GM19023 (cell line): ENCODE data around the gene DSE.

Experiments
- ATAC-seq: cut with Tn5 transposase; IDR thresholded peaks from one replicate; pipeline ENCODE4 v1.9.1; 2021; ENCODE audit warnings: mild to moderate bottlenecking, moderate library complexity; ENCODE audit not compliant: unreplicated experiment

The DSE gene

DNA sequence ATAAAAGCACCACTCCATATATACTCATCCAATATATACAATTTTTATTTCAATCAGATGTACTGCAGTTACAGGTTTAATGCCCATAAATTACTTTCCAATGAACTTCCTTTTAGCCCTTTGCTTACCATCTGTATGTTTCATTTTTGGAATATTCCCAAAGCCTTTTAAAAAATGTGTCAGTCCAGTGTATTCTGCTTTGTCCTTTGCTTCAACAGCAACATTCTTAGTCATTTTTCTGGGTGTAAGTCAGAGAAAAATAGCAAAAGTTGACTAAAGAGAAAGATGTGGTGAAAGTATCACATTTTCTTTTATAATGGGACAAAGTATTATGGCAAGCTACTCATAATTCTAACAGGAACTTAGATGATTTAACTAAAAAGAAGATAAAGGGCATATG, 15.2 kb downstream of the DSE start:
- no peak for ATAC-seq

DNA sequence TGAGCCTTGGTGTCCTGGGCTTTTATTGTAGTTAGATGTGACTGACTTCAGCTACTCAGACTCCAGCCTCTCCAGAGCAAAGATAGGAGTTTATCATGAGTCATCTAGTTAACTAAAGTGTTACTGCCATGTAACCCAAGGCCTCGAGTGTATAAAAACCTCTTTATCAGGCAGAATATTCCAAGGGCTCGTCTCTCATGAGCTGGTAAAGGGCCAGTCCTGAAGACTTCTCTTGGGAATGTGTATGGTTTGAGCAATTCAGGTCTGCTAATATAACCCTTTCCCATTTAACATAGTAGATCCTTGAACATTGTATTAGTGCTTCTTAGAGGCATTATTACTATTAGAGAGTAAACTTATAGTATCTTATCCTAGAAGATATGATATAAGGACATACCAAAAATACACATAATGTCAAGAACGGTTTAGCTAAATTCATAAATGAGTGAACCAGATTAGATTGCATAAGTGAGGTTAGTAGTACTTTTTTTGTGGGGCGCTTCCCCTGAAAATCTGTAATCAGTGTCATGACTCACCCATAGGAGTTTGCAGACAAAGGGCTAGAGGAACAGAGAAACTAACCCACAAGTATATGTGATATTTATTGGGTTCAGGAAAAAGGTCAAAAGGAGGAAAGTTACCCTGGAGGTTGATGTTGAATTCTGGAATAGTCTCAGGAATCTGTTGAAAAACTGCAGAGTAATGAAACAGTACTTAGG, 16.0 kb downstream of the DSE start:
- ATAC-seq = no peak

DNA sequence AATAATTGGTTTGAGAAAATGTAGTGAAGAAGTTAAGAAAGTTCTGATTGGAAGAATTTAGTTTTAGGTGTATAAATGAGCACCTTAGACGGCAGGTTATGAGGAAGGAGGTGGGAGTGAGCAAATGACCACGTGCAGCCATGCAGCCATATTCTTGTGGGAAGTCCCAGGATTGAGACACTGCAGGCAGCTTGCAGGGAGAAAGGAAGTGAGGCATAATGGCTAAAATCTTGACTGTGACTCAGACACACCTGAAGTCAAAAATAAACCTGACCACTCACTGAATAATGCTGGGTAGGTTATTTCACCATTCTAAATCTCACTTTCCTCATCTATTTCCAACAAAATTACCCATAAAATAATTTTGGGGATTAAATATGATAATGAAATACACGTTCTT, 16.6 kb downstream of the DSE start:
- peak; percentile 68 for ATAC-seq

DNA sequence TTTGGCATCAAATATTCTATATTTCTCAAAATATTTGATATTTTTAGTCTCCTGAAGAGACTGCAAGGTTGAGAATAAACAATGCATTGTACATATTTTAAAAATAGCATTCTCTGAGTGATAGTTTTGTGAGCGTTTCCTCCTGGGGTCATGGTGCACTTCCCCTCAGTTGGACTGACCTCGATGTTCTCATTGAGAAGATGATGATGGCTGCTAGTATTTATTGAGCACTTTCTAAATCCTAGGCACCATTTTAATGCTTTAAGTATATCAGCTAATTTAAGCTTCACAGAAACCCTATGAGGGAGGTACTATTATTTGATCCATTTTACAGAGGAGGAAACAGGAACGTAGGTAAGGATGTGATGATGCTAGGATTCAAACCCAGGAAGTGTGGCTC, 18.2 kb downstream of the DSE start:
- ATAC-seq = no peak

DNA sequence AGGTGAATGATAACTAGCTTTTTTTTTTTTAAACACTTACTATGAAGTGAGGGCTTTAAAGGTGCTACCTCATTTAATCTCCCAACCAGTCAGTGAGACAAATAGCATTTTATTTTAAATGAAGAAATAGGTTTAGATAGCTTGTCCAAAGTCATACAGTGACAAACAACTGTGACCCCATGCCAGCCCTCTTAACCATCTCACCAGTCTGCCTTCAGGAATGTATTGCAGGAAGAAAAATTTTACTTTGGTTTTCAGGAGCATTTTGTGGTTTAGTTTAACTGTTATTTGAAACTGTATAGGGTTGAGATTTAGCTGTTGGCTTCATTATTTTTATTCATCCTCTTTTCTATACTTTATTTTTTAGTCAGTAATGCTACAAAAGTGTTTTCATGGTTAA, 18.6 kb downstream of the DSE start:
- ATAC-seq = no peak

DNA sequence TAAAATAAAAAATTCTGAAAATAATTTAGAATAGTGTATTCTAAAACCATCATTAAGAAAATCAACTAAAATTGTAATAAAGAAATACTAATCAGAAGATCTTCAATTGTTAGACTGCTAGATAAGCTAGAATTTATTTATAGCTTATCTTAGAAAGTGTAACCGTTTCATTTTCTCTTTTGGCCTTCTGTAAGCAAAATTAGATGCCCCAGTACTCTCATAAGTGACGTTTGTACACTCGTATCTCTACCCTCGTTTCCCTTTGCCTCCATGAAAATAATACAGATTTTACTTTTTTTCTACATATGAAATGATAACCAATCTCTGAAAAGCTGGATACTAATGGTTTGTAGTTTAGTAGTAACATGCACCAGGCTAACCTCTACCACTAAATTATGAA, 19.8 kb downstream of the DSE start:
- ATAC-seq = no peak

DNA sequence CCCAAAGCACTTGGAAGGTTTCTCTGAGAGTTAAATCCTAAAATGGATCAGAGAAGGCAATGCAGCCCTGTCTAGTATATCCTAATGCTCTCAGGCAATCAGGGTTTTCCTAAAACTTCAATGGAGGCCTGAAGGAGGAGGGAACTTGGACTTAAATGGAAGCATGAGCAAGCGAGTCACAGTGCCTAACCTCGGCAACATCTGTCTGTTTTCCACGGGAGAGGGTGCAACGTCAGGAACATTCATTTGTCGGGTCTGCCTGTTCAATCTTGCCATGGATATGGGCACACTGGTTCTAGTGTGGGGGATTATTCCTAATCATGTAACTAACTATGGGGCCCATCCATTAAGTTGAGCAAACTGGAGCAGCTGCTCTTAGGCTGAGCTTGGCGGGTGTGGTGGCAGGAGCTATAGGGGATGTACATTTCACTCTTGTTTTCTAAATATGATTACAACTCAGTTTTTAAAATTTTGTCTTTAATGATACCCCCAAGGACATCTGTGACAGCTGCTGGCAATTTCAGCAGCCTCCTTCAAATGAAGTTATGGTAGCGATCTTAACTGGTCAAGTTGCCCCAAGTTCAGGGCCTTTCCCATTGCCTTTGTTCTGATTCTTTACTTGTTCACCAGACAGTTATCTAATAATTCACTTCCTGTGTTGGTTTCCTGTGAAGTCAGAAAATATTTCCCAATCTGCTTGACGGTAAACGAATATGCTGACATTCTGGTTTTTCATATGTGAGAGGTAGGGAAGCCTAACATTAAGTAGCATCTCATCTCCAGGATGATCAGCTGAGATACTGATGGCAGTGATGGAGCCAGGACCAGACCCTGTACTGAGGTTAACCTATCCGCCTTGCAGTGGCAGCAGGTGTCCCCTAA, 21.6 kb downstream of the DSE start:
- ATAC-seq = peak; percentile 33

DNA sequence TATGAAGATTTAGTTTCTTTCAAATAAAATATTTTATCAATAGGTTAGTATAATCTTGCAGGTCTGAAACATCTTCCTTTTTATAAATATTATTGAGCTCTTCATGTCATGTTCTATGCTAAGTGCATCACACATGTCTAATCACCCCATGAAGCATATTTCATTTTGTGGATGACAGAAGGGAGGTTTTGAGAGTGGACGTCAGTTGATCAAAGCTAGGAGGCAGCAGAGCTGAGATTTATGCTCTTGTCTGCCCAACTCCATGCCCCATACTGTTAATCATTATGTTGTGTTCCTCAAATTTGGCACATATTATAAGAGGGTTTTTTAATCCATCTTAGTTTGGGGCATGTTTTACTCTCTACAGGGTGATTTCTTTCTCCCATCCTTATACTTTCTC, 22.7 kb downstream of the DSE start:
- ATAC-seq = no peak

DNA sequence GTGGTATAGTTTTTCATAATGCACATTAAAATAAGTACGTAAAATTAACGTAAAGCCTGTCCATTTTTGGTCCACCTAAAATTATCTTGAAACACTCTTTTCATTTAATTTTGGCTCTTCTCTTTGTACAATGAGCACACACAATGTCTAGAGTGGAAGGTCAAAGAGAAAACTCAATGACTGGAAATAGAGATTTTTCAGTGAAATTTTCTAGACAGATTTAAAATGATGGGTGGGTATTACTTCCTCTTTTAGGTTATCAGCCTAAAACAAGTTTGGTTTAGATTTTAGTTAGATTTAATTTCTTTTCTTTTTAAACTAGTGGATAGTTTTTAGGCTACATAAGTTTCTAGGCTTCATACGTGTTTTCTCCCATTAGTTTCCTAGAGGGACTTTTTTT, 24.9 kb downstream of the DSE start:
- no peak for ATAC-seq

DNA sequence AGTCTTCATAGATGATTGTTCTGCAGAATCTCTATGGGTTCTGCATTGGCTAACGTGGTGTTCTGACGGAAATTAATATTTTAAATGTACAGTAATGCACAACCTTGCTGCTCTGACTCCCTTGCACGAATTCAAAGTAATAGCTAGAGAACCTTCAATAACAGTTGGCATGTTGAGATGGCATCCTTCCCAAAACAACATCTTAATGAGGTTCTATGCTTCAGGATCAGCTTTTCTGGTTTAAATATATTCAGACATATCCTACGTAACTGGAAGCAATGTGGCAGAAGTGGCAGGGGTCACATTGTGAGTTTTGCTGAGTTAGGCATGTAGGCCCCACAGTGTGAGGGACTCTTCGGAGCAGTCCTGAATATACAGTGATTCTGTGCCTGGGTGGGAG, 25.7 kb downstream of the DSE start:
- no peak for ATAC-seq

DNA sequence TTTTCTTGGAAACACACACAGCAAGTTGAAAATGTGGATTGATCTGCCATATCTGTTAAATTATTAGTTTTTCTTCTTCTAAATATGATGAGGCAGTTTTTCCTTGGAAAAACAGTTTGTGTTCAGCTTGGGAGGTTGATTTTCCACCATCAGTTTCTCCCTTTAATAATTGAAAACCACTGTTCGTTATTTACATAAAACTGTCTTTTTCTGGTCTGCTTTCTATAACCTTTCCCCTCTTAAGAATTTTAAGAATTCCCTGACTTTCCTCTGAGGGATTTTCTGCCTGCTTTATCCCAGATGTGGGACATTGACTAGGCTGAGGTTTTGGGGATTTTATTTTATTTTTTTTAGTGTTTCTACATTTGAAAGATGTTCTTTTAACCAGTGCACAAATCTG, 27.2 kb downstream of the DSE start:
- no peak for ATAC-seq

DNA sequence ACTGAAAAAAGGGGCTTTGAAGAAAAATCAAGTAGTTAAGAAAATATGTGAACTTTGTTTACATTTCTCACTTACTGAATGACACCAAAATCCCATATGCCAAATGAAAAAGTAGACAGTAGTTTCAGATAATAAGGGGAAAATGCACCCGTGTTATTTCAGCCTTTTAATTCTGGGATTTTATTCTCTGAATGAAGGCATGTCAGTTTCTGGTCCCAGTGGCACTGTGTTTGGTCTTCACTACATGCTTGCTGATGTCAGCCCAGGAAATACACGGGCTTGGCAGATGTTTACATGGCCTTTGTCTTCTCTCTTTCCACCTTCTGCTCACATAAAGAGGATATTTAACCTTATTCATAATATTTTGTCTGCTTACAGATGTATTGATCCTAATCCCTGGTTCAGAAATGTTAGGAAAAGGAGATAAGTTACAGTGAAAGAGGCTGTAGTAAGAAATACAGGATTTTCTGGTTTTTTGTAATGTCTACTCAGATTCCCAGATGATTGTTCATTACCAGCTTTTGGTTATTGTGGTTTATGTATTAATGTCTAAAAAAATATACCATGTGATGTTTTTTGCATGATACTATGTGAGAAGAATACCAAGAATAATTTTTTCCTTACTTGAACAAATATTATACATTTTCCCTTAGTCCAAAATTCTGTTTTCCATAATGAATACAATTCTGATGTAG, 27.7 kb downstream of the DSE start:
- ATAC-seq = no peak

DNA sequence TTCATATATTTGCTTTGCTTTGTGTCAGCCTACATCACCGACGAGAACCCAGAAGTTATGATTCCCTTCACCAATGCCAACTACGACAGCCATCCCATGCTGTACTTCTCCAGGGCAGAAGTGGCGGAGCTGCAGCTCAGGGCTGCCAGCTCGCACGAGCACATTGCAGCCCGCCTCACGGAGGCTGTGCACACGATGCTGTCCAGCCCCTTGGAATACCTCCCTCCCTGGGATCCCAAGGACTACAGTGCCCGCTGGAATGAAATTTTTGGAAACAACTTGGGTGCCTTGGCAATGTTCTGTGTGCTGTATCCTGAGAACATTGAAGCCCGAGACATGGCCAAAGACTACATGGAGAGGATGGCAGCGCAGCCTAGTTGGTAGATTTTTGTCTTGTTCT, 28.5 kb downstream of the DSE start:
- no peak for ATAC-seq

DNA sequence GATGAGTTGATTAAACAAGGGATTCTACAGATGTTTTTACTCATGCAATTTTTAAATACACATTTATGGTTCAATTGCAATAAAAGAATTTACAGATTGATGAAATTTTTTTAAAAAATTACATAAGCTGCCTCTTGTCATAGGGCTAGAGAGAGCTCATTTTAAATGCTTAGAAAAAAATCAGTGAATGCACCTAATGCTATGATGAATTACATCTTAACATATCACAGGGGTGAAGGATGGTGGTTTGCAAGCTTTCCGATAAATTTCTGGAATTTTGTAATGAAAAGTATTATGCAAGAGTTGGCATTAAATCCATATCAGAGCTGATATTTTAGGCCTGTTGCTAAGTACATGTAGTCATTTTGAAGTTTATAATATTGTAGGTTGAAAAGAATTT, 29.6 kb downstream of the DSE start:
- ATAC-seq = no peak

DNA sequence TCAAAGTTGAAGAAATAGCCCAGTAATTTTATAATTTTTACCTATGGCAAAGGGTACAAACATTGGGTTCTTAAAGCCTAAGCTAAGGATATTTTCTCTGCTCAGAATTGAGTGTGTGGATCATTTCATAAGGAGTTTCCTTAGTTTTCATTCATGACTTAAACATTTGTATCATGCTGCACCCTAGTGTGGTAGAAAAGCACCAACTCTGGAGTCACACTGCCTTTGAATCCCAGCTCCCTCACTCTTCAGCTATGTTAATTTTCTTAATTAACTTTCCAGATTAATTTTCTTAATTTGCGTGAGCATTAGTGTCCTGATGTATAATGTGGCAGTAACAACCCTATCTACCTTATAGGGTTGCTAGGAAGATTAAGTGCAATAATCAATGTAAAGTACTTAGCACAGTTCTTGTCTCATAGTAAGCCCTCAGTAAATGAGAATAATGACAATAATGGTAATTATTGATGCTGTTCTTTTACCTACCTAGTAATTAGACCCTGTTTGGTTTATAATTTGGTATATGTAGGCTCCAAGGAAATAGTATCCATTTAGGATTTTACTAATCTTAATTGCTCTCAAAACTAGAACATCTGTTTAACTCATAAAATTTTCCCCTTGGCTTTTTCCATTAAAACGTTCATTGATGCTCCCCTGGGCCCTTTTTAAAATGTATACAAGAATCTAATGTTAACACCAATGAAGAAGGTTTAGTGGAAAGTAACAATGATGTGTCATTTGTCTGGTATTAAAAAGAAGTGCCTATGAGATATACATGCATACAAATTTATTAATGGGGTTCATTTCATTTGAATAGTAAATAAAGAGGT, 31.6 kb downstream of the DSE start:
- no peak for ATAC-seq

DNA sequence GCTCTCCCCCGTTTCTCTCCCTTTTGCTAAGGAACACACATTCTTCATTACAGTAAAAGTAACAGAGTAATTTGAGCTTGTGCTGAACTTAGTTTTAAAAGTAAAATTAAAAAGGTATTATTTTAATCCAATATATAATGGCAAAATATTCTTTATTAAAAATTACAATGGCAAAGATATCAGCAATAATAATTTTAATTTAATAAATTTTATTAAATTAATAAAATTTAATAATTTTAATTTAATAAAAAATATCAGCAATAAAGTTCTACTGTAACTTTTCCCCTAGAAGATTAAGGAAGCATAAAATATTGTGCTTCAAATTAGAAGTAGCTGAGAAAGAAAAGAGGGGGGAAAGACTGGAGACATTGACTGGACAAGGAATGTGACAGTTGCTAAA, 32.5 kb downstream of the DSE start:
- no peak for ATAC-seq

DNA sequence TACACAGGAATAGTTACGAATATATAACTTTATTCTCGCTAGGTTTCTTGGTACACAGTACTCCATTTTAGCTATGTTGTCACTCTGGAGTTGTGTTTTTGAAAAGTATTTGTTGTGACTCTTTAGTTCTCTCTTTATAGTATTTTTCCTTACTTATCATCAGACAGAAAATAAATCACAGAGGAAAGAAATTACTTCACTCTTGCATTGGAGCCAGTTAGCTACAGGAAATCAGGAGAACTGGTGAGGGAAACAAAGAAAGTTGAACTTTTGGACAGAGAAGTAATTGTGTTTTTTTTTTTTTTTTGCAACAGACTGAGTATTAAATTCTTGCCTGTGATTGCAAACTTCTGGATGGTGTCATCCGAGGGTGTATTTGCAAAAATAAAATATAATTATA, 33.9 kb downstream of the DSE start:
- ATAC-seq = no peak

DNA sequence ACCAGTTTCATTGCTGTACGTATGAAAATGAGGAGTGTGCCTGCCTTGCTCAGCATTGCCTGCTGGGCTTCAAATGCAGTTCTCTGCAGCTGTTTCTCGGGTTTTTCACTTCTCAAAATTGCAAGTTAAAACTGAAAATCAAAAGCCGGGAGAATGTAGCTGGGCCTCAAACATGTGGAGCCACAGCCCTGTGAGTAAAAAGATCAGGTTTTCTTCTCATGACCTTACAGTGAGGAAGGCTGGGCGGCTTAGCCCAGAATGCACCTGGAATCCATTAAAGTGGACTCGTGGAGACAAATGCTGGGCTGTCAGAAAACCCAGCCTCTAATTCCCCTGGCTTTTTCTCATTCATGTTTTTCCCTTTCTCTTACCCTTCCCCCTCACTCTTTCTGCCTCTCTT, 34.4 kb downstream of the DSE start:
- peak; percentile 69 for ATAC-seq

DNA sequence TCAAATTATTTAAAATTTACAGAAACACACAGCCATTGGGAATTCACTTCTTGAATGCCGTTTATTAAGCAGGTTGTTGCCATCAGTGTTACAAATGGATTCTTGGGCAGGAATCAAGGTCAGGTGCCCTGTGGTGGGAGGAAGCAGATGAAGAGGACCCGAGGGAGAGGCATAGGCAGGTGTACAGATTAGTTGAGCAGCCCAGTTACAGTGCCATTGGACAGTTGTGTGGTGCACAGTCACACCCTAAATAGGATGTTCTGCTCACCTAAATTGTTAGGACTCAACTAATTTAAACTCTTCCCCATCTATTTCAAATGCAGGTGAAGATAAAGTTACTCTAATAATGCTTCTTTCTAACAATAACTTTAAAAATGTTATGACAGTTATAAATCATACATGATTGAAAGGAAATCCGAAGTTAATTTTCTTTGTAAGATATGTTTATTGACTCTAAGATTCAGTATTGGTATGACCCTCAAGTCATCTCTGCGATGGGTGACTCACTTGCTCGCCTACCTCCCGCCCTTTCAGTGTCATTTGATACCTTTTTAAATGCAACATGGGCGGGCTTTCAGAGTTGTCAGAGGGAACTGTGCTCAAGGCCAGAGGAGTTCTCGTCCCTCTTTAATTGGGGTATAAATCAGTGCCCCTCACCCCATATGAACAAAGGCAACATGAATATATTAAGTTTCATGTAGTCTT, 35.1 kb downstream of the DSE start:
- ATAC-seq = no peak

DNA sequence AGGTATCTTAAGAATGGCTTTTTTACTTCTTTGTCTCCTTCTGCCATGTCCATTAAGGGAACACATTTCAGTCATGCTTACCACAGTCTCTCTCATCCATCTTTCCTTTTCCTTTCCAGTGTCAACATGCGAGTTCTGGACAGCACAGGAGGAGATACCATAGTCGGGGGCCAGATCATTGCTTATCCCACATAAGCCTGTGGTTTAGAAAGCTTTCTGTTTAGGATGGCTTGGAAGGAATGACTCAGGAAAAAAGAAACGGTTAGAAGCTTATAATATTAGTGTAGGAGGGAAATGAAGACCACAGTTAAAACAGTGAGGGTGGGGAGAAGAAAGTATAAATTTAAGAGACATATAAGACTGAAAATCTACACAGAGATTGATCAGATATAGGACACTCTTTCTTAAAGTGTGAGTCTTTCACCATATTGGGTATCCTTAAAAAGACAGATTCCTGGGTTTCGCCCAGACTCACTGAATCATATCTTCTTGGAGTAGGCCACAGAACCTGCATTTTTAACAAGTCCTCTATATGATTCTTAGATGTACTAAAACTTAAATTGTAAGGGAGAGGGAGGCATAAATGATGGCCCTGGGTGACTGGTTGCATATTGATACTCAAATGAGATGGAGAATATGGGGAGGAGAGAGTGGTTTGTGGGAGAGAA, 36.1 kb downstream of the DSE start:
- ATAC-seq = no peak
